Lower leg skin (tissue), 3 donors: Measurements from ENCODE around the gene PTPRT.

Experiments used
- POLR2A ChIP-seq, 2 donors: fragments of 450-650 bp; IDR thresholded peaks; one replicate each; pipeline ENCODE4 v1.6.1; 2016 to 2017; ENCODE audit warnings: antibody characterized with exemption in 2 of 2, mild to moderate bottlenecking in 1 of 2, moderate library complexity in 1 of 2
- TF ChIP-seq, protein P1 (sequence below), 3 donors: fragments of 450-650 bp; IDR thresholded peaks; one replicate each; pipeline ENCODE4 v1.5.1; 2016; ENCODE audit warnings: antibody characterized with exemption in 3 of 3, mild to moderate bottlenecking in 3 of 3, moderate library complexity in 2 of 3

DNA sequence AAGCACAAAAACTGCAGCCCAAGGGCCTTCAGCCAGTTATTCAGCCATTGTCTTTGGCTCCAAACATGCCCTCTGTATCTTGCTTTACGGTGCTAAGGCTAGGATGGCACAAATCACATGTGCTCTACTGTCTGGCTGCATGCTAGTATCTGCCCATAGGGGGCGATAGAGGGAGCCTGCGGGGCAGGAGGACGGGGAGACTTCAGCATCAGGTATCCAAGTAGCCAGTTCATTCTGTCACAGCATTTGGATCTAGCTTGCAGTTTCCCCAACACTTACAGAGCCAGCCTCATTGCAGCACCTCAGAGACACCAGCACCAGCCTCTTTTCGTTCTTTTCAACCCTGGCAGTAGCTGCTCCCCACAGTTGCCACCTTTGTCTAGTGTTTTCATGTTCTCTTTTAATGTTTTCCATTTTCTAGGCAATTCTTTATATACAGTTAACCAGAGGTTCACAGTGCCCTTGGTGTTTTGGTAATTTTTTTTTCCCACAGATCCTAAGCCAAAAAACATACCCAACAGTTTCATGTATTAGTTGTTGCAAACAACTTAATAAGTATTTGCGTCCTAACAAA is 705.9 kb downstream of the PTPRT start:
- TF ChIP-seq, protein P1, sequence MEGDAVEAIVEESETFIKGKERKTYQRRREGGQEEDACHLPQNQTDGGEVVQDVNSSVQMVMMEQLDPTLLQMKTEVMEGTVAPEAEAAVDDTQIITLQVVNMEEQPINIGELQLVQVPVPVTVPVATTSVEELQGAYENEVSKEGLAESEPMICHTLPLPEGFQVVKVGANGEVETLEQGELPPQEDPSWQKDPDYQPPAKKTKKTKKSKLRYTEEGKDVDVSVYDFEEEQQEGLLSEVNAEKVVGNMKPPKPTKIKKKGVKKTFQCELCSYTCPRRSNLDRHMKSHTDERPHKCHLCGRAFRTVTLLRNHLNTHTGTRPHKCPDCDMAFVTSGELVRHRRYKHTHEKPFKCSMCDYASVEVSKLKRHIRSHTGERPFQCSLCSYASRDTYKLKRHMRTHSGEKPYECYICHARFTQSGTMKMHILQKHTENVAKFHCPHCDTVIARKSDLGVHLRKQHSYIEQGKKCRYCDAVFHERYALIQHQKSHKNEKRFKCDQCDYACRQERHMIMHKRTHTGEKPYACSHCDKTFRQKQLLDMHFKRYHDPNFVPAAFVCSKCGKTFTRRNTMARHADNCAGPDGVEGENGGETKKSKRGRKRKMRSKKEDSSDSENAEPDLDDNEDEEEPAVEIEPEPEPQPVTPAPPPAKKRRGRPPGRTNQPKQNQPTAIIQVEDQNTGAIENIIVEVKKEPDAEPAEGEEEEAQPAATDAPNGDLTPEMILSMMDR (IDR thresholded peaks at IDR 0.05), result no peak
- TF ChIP-seq POLR2A (IDR thresholded peaks at IDR 0.05), result no peak
